Body of pancreas (tissue), 4 donors: Measurements from ENCODE around the gene SYTL1. TPM values are rescaled to one million over a fixed set of nuclear protein-coding genes. Genes with fewer than 3 reads are reported as not detected.

Experiments used
- ATAC-seq: fragments of 150-250 bp; one replicate; pipeline ENCODE4 v1.9.1; 2016
- DNase-seq, 4 donors: peaks; one replicate each; pipeline ENCODE4 v3.0.0-alpha.2; 2019
- H3K27ac ChIP-seq, 4 donors: fragments of 200-600 bp; sonication (generic); 1 replicate in 3 of 4; 2 replicates in 1 of 4; pipeline versions ENCODE4 v1.5.1 to v1.6.1; 2016 to 2019; ENCODE audit warnings: mild to moderate bottlenecking in 1 of 4, mixed read lengths in 1 of 4, moderate library complexity in 1 of 4
- H3K27me3 ChIP-seq, 2 donors: fragments of 200-600 bp; sonication (generic); one replicate each; pipeline ENCODE4 v1.6.0; 2016; ENCODE audit warnings: mild to moderate bottlenecking in 1 of 2
- H3K36me3 ChIP-seq, 2 donors: fragments of 200-600 bp; sonication (generic); replicated peaks in 1 of 2; 2 replicates each; pipeline ENCODE4 v1.5.1; 2016; ENCODE audit warnings: low read depth in 2 of 2; ENCODE audit not compliant: insufficient read depth in 1 of 2
- H3K4me1 ChIP-seq: fragments of 200-600 bp; sonication (generic); one replicate; pipeline ENCODE4 v1.6.0; 2016
- H3K4me3 ChIP-seq, 2 donors: fragments of 200-600 bp; sonication (generic); 1 replicate in 1 of 2; 2 replicates in 1 of 2; pipeline ENCODE4 v1.5.1; 2016 to 2019
- H3K9me3 ChIP-seq, 3 donors: fragments of 200-600 bp; sonication (generic); 1 replicate in 2 of 3; 2 replicates in 1 of 3; pipeline ENCODE4 v1.5.1; 2016
- POLR2A ChIP-seq, 3 donors: fragments of 450-650 bp; IDR thresholded peaks; one replicate each; pipeline ENCODE4 v1.6.1; 2016; ENCODE audit warnings: antibody characterized with exemption in 3 of 3, mild to moderate bottlenecking in 2 of 3
- whole genome bisulfite sequencing, 2 donors: methylation state at CpG; one replicate each; pipeline ENCODE4 v1.1.5; 2017; 5-methylcytosine and 5-hydroxymethylcytosine counted together
- intact Hi-C: fragments of 100-400 bp; cut with DNase I; formaldehyde crosslinking; loops from one replicate; pipeline ENCODE4 v1.15.1; 2023
- total RNA-seq, 2 donors: library from RNA; depleted of rRNA; stranded (reverse); fragments of >200 nt; gene quantifications; one replicate each; pipeline ENCODE4 v1.1.0, GENCODE V29; 2016
- TF ChIP-seq, protein P1 (sequence below), 7 experiments: fragments of 450-650 bp in 4 of 7; fragments of 200-600 bp in 3 of 7; sonication (generic) in 3 of 7; IDR thresholded peaks; one replicate each; pipeline ENCODE4 v1.5.1; 2016 to 2019; ENCODE audit warnings: antibody characterized with exemption in 7 of 7

The SYTL1 gene
- total RNA-seq, 2 donors from 2014 or later: 107 to 129 TPM

DNA sequence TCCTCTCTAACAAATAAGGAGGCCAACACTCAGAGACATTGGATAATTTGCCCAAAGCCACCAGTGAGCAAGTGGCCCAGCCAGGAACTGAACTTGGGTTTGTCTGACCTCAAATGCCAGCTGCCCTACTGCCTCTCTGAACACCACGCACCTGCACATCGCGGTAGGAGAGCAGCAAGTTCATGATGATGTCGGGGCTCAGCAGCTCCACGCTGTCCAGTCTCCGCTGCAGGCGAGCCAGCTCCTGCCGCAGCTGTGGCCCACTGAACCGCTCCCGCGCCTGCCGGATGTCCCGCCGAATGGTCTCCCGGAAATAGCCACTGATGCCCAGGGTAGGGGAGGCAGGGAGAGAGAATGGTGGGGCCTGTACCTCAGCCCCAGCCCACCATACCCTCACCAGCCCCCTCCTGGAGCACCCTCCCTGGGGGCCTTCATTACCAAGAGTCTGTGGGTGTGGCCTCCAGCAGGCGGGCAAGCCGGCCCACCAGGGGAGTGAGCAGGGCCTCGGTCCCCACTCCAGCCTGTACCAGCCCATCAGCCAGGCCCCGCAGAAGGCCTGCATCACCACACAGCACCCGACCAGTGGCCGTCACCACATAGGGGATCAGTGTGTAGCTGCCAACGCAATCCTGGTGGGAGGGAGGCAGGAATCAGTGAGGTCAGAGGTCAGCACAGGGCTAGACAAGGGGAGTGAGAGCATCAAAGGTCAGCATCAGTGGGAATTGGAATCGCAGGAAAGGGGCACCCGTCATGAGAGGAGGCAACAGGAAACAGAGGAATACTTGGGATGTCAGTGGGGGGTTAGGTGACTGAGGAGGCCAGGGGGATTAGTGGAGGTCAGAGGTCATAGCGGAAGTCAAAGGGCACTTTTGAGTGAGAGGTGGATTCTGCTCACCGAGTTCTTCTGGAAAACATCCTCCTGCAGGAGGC, 22.2 kb downstream of the SYTL1 start:
- intact Hi-C loops: no loop called here
- Histone ChIP-seq H3K27me3 (no peaks in the 10 kb centered on the region), H3K9me3 (no peaks in the 10 kb centered on the region), H3K27ac (no peak overlapping the region), H3K4me3 (no peak overlapping the region), H3K36me3 (no peaks in the 10 kb centered on the region), H3K4me1 (peaks cover 32% of the 10 kb centered on the region)
- 86 to 88% methylated on average over 13 to 26 of the region's 26 CpGs for WGBS, 2 donors
- DNase-seq (no peak), ATAC-seq (no peak)
- no peak for TF ChIP-seq POLR2A (IDR thresholded peaks at IDR 0.05)
- TF ChIP-seq, protein P1, sequence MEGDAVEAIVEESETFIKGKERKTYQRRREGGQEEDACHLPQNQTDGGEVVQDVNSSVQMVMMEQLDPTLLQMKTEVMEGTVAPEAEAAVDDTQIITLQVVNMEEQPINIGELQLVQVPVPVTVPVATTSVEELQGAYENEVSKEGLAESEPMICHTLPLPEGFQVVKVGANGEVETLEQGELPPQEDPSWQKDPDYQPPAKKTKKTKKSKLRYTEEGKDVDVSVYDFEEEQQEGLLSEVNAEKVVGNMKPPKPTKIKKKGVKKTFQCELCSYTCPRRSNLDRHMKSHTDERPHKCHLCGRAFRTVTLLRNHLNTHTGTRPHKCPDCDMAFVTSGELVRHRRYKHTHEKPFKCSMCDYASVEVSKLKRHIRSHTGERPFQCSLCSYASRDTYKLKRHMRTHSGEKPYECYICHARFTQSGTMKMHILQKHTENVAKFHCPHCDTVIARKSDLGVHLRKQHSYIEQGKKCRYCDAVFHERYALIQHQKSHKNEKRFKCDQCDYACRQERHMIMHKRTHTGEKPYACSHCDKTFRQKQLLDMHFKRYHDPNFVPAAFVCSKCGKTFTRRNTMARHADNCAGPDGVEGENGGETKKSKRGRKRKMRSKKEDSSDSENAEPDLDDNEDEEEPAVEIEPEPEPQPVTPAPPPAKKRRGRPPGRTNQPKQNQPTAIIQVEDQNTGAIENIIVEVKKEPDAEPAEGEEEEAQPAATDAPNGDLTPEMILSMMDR (IDR thresholded peaks at IDR 0.05): no peak

DNA sequence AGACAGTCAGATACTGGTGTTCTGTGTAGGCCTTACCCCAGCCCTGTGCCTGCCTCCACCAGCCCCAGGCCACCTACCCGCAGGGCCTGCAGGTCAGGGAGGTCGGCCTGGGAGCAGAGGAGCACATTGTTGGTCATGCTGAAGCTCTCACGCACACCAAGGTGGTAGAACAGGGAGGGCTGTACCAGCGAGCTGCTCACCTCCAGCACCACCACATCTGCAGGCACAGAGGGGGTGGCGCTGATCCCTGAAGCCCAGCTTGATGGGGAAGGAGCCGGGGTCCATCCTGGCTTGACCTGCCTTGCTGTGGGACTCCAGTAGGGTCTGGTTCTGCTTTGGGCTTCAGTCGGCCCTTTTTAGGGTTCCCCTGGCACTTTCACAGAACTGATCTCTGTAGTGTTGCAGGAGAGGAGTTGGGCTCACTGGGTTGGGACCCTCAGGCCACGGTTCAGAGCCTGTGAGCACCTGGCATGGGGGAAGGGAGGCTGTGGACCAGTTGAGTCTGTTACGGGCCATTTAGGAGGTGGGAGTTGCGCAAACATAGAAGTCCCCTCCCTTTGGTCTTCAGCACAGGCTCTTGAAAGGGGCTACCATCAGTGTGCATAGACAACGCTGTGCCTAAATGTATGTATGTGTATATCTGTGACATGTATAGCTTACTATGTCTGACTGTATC, 23.0 kb downstream of the SYTL1 start:
- Histone ChIP-seq H3K27me3 (no peaks in the 10 kb centered on the region), H3K9me3 (no peaks in the 10 kb centered on the region), H3K36me3 (no peaks in the 10 kb centered on the region), H3K27ac (peak overlapping the region; percentile 57 to 90 (median 78)), H3K4me1 (peaks cover 32% of the 10 kb centered on the region), H3K4me3 (no peak overlapping the region)
- 67 to 75% methylated on average over 2 to 9 of the region's 11 CpGs for WGBS, 2 donors
- no peak for TF ChIP-seq POLR2A (IDR thresholded peaks at IDR 0.05)
- TF ChIP-seq, protein P1 (IDR thresholded peaks at IDR 0.05): no peak
- ATAC-seq (no peak), DNase-seq (no peak)
- intact Hi-C loops: no loop called here

DNA sequence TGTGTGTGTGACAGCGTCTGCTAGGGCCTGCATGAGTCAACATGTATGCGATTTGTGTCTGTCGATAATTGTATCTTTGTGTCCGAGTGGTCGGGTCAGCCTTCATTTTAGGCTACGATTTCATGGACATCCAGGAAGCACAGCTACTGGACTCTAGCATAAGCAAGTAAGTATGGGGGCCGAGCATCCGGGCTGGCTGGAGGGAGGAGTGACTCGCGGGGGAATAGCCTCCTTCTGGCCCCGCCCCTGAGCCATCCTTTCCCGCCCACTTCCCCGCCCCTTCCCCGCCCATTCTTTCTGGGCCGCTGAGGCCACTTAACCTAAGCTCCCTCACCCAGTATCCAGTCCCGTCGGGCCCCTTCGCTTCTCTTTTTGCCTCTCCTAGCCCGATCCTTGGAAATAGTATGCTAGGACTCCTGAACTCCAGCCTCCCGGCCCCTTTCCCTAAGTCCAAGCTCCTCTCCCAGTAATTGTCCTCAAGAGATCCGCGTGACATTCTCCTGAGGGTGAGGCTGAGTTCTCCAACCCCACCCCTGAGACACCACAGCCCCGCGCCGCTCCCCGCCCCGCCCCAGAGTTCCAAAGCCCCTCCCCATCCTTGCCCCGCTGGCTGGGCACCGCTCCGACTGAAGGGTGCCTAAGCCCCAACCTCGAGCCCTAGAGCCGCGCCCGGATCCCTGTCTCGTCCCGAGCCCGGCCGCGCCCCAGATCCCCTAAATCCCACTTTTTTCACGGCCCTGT, 23.7 kb downstream of the SYTL1 start:
- TF ChIP-seq, protein P1 (IDR thresholded peaks at IDR 0.05): no peak
- TF ChIP-seq POLR2A (IDR thresholded peaks at IDR 0.05): peak in 2 of 3 donors; percentile 68 to 69
- no peaks in the 10 kb centered on the region for H3K9me3 ChIP-seq
- WGBS, 2 donors: 3 to 6% methylated on average over 35 to 36 of the region's 40 CpGs
- intact Hi-C loops: no loop called here
- no peaks in the 10 kb centered on the region for H3K27me3 ChIP-seq
- ATAC-seq (peak; percentile 74), DNase-seq (peak; percentile 86 to 89 (median 88))
- H3K36me3 ChIP-seq: no peaks in the 10 kb centered on the region
- peak overlapping the region; percentile 57 to 90 (median 78) for H3K27ac ChIP-seq
- peak overlapping the region; percentile 16 to 18 for H3K4me3 ChIP-seq
- peaks cover 27% of the 10 kb centered on the region for H3K4me1 ChIP-seq

DNA sequence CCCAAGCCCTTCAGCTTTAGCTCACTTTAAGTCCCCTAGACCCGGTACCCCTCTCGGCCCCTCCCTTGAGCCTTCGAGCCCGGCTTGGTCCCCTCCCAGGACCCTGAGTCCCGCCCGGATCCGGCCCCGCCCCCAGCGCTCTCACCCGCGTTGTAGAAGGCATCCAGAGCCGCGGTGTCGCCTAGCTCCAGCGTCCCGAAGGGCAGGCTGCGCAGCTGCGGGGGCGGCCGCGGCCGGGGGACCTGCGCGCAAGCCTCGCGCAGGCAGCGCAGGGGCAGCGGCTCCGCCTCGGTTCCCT, 24.2 kb downstream of the SYTL1 start:
- no peaks in the 10 kb centered on the region for H3K36me3 ChIP-seq
- H3K4me3 ChIP-seq: peak overlapping the region; percentile 16 to 18
- no peaks in the 10 kb centered on the region for H3K27me3 ChIP-seq
- peaks cover 24% of the 10 kb centered on the region for H3K4me1 ChIP-seq
- DNase-seq (peak; percentile 70 to 79 (median 78)), ATAC-seq (peak; percentile 46)
- intact Hi-C loops: no loop called here
- no peak for TF ChIP-seq POLR2A (IDR thresholded peaks at IDR 0.05)
- TF ChIP-seq, protein P1 (IDR thresholded peaks at IDR 0.05): no peak
- 0 to 2% methylated on average over 5 to 30 of the region's 30 CpGs for WGBS, 2 donors
- H3K9me3 ChIP-seq: no peaks in the 10 kb centered on the region
- peak overlapping the region; percentile 57 to 90 (median 78) for H3K27ac ChIP-seq
